Measurements from ENCODE around the gene CYB561D2. TPM values are rescaled to one million over a fixed set of nuclear protein-coding genes. Genes with fewer than 3 reads are reported as not detected.

Gene CYB561D2
- total RNA-seq, 1 experiment from 2014 or later, result 16.8 TPM

- Histone ChIP-seq H3K56ac (ENCODE audit: insufficient read length, low read depth, low read length) (no peak overlapping the region), H4K8ac (replicated peaks; ENCODE audit: insufficient read length, low read depth, low read length) (no peak overlapping the region), H2BK120ac (ENCODE audit: low read depth, low read length, poor library complexity, severe bottlenecking) (no peak overlapping the region), H3K4ac (ENCODE audit: low read depth, low read length) (no peak overlapping the region), H3K18ac (ENCODE audit: insufficient read length, low read depth, low read length) (peak overlapping the region; percentile 41), H3K27ac (ENCODE audit: insufficient read length, low read depth, low read length) (no peak overlapping the region), H3K9ac (ENCODE audit: extremely low read depth, insufficient read length, low read length) (peak overlapping the region; percentile 21), H2BK20ac (ENCODE audit: low read depth, low read length, poor library complexity, severe bottlenecking) (no peak overlapping the region), H4K5ac (ENCODE audit: insufficient read length, low read depth, low read length) (no peak overlapping the region), H2BK15ac (ENCODE audit: low read depth, low read length) (no peak overlapping the region), H4K91ac (ENCODE audit: insufficient read length, low read depth, low read length) (no peak overlapping the region), H3K4me2 (ENCODE audit: insufficient read depth, insufficient read length, low read length) (peak overlapping the region; percentile 37), H3K79me2 (ENCODE audit: insufficient read depth, low read length) (peaks cover 5% of the 10 kb centered on the region; the same call in 1 of the 2 replicates), H2AFZ (ENCODE audit: low read length) (no peak overlapping the region), H4K20me1 (ENCODE audit: control insufficient read depth, insufficient read depth, insufficient read length) (no peaks in the 10 kb centered on the region), H3K4me1 (ENCODE audit: insufficient read depth, low read length) (peaks cover 6% of the 10 kb centered on the region; the same call in 1 of the 2 replicates), H3K9me3 (ENCODE audit: control insufficient read depth, low read depth, low read length) (no peaks in the 10 kb centered on the region), H2BK12ac (ENCODE audit: insufficient read length, low read depth, low read length) (no peak overlapping the region), H2BK5ac (ENCODE audit: insufficient read length, low read length) (no peak overlapping the region), H3K23ac (ENCODE audit: insufficient read length, low read depth, low read length) (no peak overlapping the region), H3K79me1 (ENCODE audit: insufficient read depth, low read depth, low read length, poor library complexity, severe bottlenecking) (no peaks in the 10 kb centered on the region), H3K27me3 (ENCODE audit: insufficient read depth, low read length) (no peaks in the 10 kb centered on the region), H3K23me2 (ENCODE audit: insufficient read length, low read depth, low read length, poor library complexity, severe bottlenecking) (peaks cover 15% of the 10 kb centered on the region), H3T11ph (ENCODE audit: low read length) (no peak overlapping the region), H3K14ac (ENCODE audit: insufficient read depth, low read length) (peak overlapping the region; percentile 36; the same call in 1 of the 2 replicates), H2AK5ac (ENCODE audit: insufficient read length, low read length) (no peak overlapping the region)
- H3K27ac Mint-ChIP-seq, result peak overlapping the region in 1 of 3 experiments; percentile 95; a peak in 3 of 7 replicates
- peaks cover 23 to 46% of the 10 kb centered on the region in 2 experiments for H3K4me1 Mint-ChIP-seq
- DNase-seq, result no peak
- no peaks in the 10 kb centered on the region for H3K9me3 Mint-ChIP-seq
- peak overlapping the region; percentile 85 to 90 for H3K4me3 Mint-ChIP-seq
- no peak; the same call in 2 of the 3 replicates for TF ChIP-seq CTCF (conservative IDR thresholded peaks at IDR 0.05)
- H3K27me3 Mint-ChIP-seq (ENCODE audit: low read depth), result no peaks in the 10 kb centered on the region
- H3K36me3 Mint-ChIP-seq (ENCODE audit: insufficient read depth in 1 of 3, low read depth in 3 of 3), result peaks cover 32 to 53% (median 42%) of the 10 kb centered on the region in 3 experiments
- WGBS (ENCODE audit: extremely low coverage, insufficient read length, low lambda C conversion rate), result no CpG with 5 or more reads among the region's 14 CpGs
Measured at GRCh38 chr3:50322115-50322385, 28.6 kb upstream of the CYB561D2 start.

Data from H9 (cell line).